GM18502 (cell line): ENCODE measurements around the gene IL21R.

ENCODE experiments used
- ATAC-seq: cut with Tn5 transposase; IDR thresholded peaks from one replicate; pipeline ENCODE4 v1.9.1; 2021; ENCODE audit warnings: mild to moderate bottlenecking; ENCODE audit not compliant: unreplicated experiment, poor library complexity

IL21R gene

DNA sequence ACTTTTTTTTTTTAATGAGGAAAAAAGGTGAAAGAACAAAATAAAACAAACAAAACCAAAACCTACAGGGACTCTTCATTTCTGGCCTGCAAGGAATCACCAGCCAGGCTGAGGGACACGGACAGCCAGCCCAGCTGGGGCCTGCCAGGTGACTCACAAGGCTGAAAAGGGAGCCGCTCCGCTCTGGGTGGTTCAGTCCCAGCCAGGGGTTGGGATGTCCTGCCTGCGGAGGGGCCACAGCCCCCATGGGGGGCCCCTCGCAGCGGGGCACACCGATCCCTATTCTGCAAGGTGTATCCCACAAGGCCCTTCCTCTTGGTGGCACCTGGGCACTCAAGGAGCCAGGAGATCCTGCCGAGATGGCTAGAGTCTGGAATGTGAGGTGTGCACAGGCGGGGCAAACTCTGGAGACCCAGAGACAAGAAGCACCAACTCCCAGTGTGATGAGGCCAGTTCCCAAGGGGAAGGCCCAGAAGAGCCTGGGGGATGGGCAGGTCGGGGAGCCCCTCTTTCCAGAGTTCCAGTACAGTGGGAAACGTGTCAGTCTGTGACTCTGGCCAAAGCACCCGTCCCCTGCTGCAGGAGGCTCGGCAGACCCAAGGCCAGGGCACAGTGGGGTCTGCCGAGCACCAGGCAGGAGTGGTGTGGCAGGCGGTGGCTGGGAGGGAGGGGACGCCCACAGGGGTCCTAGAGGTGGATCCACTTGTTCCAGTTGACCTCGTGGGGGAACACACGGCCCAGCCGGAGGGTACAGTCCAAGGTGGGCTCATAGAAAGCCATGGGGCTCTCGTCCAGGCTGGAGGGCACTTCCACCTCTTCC lies 58.9 kb downstream of the IL21R start:
- no peak for ATAC-seq

DNA sequence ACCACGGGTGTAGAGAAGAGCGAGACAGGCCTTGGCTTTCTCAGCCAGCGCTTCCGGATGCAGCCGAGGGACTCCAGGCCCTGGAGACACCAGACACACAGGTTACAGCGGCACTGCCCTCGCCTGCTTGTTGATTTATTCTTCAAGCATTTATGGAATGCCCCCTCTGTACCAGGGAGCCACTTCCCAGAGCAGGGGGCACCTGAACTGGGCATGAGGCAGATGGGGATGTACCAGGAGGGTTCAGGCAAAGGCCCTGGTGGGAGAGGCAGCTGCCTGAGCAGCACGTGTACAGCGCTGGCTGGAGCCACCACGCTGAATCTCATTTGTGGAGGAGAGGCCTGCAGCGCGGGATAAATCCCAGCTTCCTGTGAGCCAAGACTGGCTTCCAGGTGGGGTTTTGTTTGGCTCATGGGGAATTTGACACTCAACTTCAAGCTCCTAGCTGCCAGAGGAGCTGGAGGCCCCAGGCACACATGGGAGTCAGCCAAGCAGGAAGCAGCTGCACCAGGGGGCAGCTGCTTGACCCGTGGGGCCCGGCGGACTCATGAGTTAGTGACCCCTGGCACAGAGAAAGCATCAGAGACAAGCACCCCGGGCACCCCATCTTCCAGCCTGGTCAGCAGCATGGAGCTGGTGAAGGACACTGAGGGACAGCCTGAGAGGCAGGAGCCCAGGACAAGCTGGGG lies 59.7 kb downstream of the IL21R start:
- ATAC-seq, result no peak

DNA sequence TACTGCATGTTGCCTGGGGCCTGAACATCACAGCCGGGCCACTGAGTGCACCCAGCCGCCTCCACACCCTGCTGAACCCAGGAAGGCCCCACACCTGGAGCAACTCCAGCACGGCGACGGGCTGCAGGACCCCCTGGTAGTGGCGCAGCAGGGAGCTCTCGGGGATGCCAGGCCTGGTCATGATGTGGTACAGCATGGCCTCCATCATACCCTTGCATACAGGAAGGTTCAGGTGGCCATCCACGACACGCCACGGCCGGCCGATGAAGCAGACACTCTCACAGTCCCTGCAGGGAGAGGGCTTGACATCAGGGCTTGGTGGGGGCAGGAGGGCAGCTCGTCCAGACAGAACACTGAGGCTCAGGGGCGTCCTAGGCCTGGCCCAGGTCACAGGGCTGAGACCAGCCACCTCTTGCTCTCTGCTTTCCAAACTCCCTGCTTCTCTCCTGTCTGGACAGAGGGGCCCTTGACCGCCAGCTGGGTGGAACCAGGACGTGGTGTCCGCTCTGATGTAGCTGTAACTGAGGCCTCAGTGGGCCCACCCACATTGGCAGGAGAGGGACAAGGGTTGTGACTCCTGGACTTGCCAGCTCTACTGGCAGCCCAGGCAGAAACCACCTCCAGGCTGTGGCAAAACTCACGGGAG lies 60.3 kb downstream of the IL21R start:
- ATAC-seq, result no peak

DNA sequence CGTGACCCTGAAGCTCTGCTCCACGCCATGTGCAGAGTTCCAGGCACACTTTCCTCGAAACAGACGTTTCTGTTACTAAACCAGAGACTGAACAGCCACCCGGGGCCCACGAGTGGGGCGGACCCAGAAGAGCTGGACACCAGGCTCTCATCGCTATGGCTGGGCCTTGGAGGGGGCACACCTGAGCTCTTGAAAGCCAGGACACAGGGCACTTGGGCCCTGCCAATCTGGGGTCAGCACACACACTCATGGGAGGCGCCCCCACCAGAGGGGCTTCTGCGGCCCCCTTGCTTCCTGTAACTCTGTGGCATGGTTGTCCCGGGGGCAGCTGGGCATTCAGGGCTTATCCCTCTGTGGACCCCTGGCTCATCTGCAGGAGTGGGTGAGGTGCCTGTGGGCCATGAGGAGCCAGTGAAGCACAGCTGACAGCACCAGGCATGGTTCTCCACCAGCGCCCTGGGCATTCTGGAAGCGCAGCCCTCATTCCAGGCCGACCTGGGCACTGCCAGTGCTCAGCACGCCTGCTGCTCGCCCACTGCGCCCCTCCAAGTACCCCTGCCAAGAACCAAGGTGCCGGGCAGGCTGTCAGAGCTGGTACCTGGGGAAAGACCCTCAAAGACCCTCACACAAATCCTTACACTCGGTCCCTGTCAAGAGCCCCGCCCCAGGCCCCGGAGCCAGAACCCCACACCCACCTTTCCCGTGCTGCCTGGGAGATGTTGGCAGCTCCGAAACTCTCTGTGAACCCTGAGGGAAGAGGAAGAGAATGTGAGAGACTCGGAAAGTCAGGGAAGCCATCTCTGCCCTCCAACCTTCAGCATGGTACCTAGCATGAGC lies 61.1 kb downstream of the IL21R start:
- no peak for ATAC-seq

DNA sequence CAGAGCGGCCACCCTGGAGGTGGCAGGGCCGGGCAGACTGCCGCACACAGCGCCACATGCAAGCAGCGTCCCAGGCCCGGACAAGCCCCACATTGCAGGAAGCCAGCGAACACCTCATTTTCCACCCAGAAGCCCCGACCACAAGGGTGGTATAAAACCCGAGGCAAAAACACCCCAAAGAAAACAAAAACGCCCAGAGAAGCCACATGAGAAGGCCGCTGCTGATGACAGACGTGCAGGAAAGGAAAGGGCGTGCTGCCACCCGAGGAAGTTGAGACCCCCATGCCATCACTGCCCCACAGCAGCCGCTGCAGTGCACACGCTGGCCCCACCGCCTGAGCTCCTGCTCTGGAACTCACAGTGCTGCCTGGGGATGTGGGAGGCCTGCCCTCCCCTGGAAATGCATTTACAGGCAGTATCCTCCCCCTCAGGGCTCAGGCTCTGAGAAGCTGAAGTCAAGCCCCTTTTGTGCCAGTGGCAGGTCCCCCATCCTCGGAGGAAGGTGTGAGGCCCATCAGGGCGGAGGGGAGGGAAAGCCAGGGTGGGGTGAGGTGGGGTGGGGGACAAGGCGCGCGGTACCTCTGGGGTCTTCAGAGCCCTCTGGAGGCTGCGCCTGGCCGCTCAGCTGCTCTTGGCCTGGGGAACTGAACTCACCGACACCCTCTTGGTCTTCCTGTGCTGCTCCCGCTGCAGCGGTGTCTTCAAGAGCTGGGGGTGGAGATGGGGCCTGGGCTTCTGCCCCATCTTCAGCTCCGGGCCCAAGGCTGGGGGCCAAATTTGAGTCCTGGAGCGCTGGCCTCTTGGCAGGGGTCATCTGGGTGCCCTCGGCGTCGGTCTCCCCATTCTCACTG lies 62.0 kb downstream of the IL21R start:
- no peak for ATAC-seq

DNA sequence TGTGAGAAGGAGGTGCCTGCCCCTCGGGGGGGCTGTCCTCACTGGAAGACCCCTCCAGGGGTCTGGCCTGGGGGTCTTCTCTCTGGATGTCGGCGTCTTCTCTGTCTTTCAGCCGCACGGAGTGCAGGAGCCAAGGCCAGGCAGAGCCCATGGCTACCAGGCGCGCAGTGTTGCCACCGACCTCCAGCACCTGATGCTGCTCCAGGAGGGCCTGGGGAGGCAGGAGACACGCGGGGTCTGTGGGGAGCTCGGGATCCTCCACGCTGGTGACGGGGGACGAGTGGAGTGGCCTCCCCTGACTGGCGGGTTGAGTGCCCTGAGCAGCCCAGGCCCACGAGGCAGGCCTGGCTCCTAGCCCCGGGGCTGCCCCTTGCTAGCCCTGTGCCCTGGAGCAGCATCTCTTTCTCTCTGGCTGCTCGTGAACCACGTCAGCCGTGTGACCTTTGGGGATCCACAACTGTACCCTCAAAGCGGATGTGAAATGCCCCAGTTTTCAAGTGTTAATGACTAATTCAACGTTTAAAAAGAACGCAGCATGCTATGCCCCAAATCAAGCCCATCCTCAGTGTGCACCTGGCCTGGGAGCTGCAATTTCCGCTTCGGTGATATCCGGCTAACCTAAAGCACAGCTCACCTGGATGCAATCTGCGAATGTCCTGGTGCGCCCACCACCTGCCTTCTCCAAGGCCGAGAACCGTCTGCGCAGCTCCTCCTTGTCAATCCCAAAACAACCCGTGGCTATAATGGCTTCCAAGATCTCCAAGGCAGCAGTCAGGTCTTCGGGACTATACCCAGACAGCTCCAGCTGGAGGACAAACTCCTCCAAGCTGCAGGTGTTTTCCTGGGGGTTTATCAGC lies 62.9 kb downstream of the IL21R start:
- ATAC-seq, result no peak

DNA sequence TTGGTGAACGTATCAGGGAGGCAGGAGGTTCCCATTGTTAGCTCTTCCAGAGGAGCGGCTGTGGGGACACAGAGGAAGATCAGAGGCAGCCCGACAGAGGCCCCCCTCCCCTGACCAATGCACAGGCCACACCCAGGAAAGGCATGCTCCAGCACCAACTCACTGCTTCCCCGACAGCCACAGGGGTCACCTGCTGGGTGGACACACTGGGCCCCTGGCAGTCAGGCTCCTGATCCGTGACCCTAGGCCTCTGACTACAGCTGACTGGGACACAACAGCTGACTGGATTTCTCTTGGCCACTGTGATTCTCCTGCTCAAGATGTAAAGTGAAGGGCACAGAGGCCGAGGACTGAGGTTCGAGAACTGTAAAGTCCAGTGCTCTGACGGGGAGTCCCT lies 63.5 kb downstream of the IL21R start:
- ATAC-seq, result no peak

DNA sequence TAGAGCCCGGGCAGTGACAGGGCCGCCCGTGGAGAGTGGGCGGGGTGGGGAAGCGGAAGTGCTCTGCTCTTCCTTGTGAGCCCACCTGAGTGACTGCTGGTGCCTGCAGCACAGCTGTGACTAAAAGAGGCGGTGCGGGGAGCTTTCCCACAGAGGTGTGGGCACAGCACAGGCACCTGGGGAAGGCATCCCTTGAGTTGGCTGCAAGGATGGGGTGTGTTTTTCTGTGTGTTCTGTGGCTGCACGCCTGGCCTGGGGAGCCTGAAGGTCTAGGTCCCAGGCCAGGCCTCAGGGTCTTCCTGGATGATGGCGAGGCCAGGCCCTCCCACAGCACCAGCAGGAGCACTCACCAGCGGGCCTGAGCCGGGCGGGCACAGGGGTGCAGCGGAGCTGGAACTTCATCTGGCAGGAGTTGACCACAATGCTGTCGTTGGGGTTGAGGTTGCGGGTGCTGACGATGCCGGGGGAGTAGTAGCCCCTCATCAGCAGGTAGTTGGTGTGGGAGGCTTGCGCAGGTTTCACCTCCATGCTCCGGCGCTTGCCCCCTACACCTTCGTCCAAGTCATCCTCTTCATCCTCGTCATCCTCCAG lies 67.1 kb downstream of the IL21R start:
- no peak for ATAC-seq

DNA sequence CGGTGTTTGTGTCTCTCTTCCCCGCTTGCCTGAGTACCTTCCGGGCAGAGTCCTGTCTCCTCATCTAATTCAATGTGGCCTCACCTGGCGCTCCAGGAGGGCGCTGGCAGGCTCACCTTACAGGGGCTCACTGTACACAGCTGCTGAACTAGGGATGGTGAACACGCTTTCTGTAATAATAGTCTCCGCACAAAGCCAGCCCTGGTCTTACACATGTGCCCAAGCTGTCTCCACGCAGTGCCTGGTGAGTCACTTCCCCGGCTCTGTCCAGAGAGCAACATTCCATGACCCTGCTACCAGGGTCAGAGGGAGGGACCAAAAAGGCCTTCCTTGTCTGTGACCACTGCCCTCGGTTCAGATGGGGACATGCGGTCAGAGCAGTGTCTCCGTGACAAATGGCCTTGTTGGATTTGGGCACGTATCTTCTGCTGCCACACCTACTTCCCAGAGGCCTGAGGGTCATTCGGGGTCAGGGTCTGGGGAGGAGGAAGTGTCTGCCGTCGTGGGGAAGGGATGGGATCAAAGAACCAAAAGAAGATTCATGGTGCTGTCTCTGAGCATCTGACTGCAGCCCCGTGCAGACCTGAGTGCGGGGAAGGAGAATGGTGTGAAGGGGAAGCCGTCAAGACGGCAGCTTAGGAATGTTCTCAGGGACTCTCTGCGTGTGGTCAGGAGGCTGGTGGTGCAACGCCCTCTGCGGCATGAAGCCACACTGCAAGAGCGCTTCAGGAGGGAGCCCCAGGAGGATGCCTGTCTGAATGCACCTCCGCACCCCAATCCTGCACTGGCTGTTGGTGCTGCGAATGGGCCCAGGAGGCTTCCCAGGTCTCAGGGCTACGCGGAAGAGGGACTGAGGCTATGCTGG lies 68.8 kb downstream of the IL21R start:
- ATAC-seq, result no peak

DNA sequence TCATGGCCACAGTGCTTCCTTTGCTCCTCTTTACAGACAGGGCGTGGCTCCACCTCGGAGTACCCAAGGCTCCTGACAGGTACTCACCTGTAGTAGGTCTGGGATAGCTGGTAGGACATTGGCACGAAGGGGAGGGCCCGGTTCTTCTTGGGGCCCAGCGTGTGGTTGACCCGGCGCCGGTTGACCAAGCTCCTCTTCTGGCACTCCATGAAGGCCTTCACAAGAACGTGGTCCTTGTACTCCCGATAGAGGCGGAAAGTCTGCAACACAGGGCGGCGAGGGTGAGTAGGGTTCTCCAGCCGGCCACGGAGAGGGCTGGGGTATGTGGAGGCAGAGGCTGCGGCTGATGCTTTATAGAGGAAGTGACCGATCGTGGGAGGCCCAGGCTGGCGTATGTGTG lies 69.7 kb downstream of the IL21R start:
- no peak for ATAC-seq

DNA sequence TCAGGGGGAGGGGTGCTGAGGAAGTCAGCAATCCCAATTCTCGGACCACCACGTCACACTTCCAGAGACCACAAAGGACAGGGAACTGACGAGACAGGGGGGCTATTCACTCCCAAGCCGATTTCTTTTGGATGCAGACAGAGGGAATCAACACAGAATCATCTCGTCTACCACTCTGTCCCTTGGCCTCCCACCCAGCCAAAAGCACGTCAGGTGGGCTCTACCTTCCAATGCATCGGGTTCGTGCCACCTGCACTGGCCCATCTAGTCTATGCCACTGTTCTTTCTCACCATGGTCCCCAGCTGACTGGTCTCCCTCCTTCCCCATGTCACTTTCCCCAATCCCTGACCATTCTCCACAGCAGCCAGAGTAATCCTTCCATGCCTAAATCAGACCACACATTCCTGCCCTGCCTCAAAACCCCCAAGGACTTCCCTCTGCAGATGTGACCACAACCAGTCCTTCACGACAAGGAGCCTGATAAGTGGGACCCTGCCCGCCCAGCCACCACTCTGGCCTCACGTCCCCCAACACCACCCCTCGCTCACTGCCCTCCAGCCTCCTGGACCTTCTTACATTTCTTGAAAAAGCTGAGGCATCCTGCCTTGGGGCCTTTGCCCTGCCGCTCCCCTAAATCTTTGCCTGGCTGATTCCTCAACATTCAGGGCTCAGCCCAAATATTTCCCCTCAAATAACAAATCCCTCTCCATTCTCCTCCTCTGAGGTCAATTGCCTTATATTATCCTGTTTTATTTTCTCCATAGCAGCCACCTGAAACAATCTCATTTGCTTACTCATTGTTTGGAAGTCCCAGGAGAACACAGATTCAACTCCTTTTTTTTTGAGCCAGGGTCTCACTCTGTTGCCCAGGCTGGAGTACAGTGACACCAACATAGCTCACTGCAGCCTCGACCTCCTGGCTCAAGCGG lies 70.4 kb downstream of the IL21R start:
- ATAC-seq, result no peak

DNA sequence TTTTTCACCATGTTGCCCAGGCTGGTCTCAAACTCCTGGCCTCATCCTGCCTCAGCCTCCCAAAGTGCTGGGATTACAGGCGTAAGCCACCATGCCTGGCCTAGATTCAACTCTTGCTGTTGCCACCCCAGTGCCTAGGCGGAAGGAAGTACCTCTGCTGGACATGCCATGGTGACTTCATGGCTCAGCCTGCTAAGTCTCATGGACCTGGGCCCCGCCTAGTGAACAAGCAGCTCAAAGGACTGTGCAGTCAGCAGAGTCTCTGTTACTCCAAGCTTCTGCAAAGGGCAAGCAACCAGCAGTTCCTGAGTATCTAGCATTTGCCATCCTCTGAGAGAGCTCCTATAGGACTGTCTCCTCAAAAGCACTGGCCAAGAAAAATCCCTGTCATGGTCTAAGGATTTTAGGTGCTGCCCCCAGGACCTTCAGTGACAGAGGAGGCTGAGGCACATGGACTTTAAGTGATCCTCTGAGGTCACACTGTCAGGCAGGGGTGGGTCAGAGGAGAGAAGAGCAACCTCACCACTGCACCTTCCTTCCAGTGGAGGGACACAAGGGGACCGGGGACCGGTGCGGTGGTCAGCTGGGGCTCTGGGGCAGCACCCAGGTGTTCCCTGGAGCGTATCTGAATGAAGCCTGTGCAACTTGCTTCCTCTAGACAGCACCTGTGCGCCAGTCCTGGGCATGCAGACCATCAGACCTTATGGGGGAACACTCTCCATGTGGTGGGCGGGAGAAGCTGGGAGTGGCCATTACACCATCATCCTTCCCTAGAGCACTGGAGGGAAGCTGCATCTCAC lies 71.3 kb downstream of the IL21R start:
- no peak for ATAC-seq

DNA sequence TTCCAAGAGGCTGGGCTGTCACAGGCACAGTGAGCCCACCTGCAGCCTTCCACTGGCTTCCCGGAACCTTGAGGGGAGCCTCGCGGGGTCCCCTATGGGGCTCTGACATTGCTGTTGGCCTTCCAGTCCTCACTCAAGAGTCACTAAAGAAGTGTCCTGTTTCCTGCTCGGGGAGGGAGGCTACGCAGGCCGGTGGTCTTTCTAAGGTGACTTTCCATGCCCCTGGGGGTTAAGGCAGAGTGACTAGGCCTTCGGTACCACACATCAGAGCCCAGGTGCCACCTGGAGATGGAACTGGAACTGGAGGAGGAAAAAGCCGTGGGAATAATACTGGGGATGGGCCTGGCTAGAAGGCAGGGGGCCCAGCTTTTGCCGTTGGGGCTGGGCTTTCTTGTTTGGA lies 72.1 kb downstream of the IL21R start:
- no peak for ATAC-seq

DNA sequence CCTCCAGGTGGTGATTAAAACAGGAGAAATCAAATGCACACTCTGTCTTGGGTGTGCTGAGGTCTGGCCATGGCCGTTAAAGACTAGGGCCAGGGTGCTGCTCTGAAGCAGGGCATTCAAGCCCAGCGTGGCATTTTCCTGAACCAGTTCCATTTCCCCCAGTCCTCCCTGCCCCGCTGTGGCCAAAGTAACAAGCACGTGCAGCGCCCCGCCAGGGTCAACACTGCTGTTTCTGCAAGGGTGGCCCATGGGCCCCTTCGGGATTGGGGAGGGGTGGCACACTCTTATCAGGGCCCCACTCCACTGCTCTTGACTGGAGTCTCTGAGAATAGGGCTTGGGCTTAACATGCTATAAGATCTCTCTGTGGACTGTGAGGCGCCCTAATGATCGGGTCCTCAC lies 72.9 kb downstream of the IL21R start:
- ATAC-seq, result no peak

DNA sequence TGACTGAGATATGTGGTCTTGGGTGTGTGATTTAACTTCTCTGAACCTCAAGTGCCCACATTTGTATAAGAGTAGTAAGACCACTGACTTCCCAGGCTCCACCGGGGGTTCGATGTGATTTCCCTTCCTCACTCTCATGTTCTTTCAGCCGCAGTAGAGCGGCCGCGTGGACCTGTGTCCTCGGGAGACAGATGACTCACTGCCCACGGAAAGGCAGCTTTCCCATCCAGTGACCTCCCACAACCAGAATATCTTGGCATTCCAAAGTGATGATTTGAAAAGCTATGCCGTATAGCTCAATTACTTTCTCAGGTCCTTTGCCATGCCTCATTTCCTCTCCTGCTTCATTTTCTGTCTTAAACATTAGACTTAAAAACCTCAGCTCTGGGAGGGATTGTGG lies 73.6 kb downstream of the IL21R start:
- ATAC-seq, result no peak

DNA sequence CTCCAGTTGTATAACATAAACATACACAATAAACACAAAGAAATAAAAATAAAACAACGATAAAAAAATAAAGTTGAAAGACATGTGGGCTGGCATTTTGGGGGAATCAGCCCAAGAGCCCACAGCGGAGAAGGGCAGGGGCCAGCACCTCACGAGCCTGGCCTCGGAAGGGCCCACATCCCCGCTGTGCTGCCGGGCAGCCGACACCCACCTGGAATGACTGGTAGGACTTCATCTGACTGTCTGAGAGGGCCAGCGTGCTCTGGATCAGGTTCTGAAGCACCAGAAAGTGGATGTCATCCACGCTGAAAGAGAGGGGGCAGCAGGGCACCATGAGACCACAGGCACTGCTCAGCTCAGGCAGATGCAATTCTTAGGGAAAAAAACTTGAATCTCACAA lies 74.3 kb downstream of the IL21R start:
- ATAC-seq, result no peak
